Memory B cell (primary cell): ENCODE measurements around the gene TCERG1L.
"Not testable (repeated sequence)": the region's sequence is repeated elsewhere in the genome, so short reads cannot be mapped to it uniquely, and the experiment has no call there.

Experiments
- ATAC-seq: fragments of 150-1000 bp; cut with Tn5 transposase; 2 replicates; pipeline ENCODE4 v1.10.0; 2021; ENCODE audit warnings: low read depth, mild to moderate bottlenecking, moderate library complexity
- DNase-seq, 2 donors: peaks; one replicate each; pipeline ENCODE4 v3.0.0; 2022; ENCODE audit warnings: low spot score in 2 of 2
- H3K27ac Mint-ChIP-seq: one replicate; pipeline ENCODE4 v1.8.0; 2022; ENCODE audit warnings: mild to moderate bottlenecking, moderate library complexity, mixed read lengths
- H3K27me3 Mint-ChIP-seq: one replicate; pipeline ENCODE4 v1.8.0; 2022; ENCODE audit warnings: mixed read lengths
- H3K36me3 Mint-ChIP-seq: one replicate; pipeline ENCODE4 v1.8.0; 2022; ENCODE audit warnings: mild to moderate bottlenecking, mixed read lengths
- H3K4me1 Mint-ChIP-seq: one replicate; pipeline ENCODE4 v1.8.0; 2022; ENCODE audit warnings: mixed read lengths
- H3K4me3 Mint-ChIP-seq: one replicate; pipeline ENCODE4 v1.8.0; 2022; ENCODE audit warnings: mild to moderate bottlenecking, moderate library complexity, mixed read lengths
- H3K9me3 Mint-ChIP-seq: one replicate; pipeline ENCODE4 v1.8.0; 2022; ENCODE audit warnings: mixed read lengths

Gene TCERG1L

GRCh38 chr10:131087464-131088215, 223.9 kb downstream of the TCERG1L start:
- ATAC-seq (no peak), DNase-seq (no peak)
- H3K4me3 Mint-ChIP-seq, result no peak overlapping the region
- no peak overlapping the region for H3K27ac Mint-ChIP-seq
- H3K36me3 Mint-ChIP-seq, result no peaks in the 10 kb centered on the region
- no peaks in the 10 kb centered on the region for H3K27me3 Mint-ChIP-seq
- H3K4me1 Mint-ChIP-seq, result no peaks in the 10 kb centered on the region
- no peaks in the 10 kb centered on the region for H3K9me3 Mint-ChIP-seq

DNA sequence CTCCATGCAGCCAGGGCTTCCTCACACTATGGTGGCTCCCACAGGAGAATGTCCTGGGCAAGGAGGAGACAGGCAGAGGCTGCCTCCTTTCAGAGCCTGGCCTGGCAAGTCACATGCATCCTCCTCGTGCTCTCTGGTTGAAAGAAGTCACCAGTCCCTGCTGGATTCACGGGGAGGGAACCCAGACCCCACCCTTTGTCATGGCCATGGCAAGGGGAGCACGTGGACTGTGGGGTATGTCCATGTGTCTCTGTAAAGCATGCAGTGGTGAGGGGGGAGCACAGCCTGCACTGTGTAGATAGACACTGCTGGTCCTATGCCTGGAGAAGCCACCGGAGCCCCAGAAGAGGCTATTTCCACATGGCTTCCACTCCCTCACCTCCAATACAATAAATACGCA, 225.0 kb downstream of the TCERG1L start:
- DNase-seq (no peak), ATAC-seq (no peak)
- Mint-ChIP-seq H3K27ac (no peak overlapping the region), H3K4me1 (no peaks in the 10 kb centered on the region), H3K36me3 (no peaks in the 10 kb centered on the region), H3K27me3 (no peaks in the 10 kb centered on the region), H3K4me3 (no peak overlapping the region), H3K9me3 (no peaks in the 10 kb centered on the region)

DNA sequence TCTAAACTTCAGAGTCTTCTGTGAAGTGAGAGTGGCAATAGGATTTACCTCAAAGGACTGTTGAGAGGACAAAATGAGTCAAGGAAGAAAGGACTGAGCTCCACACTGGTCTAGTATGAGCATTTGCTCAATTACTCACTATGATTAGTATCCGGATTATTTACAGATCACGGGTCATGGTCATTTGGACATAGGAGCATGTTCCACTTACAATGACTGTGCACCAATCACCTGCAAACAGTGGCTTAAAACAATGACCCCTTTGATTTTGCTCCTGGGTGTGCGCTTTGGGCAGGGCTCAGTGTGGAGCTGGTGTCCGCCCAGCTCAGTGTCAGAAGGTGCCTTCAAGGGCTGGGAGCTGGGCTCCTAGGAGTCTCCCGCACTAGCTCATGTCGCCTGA, 225.4 kb downstream of the TCERG1L start:
- Mint-ChIP-seq H3K4me3 (no peak overlapping the region), H3K36me3 (no peaks in the 10 kb centered on the region), H3K27me3 (no peaks in the 10 kb centered on the region), H3K9me3 (no peaks in the 10 kb centered on the region), H3K27ac (no peak overlapping the region), H3K4me1 (no peaks in the 10 kb centered on the region)
- no peak for DNase-seq
- ATAC-seq, result no peak

DNA sequence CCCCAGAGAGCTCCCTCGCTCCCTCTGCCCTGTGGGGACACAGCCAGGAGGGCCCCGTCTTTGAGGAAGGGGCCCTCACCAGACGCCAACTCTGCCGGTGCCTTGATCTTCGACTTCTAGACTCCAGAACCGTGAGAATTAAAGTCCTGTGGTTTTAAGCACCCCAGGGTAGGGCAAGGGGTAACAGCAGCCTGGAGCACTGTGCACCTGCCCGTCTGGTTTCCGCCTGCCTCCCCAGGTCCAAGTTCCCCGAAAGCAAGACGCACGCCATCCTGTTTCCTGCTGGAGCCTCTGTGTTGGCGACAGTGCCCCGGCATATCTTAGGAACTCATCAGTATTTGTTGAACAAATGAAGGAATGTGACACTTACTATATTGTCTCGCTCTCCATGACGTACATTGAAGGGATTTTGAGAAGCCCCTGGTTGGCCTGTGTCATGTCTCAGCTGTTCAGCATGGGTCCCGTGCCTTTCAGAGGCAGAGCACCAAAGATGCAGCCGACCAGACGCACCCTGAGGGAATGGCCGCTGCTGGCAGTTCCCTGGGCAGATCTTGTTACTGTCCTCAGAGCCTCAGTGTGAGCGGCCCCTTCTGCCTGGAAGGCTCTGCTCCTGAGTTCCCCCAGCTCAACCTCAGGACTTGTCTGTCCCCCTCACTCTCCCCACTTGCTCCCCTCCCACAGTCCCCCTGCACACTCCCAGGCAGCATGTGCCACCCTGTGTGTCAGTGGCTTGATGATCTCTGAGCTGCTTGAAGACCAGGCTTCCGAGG, 226.2 kb downstream of the TCERG1L start:
- Mint-ChIP-seq H3K27ac (no peak overlapping the region), H3K4me3 (no peak overlapping the region), H3K27me3 (no peaks in the 10 kb centered on the region), H3K4me1 (no peaks in the 10 kb centered on the region), H3K36me3 (no peaks in the 10 kb centered on the region), H3K9me3 (no peaks in the 10 kb centered on the region)
- no peak for DNase-seq
- ATAC-seq, result no peak

DNA sequence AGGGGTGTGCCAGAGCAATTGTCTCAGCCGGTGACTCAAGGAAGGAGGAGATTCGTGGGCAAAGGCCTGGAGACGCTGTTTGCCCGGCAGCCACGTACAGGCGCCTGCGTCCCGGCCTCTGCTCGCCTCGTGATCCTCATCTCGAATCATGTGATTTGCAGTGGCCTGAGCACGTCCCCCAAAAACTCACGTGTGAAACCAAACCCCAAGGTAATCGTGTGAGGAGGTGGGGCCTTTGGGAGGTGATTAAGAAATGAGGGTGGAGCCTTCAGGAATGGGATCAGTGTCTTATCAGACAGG, 226.8 kb downstream of the TCERG1L start:
- Mint-ChIP-seq H3K27ac (no peak overlapping the region), H3K36me3 (no peaks in the 10 kb centered on the region), H3K27me3 (no peaks in the 10 kb centered on the region), H3K4me1 (no peaks in the 10 kb centered on the region), H3K9me3 (no peaks in the 10 kb centered on the region), H3K4me3 (no peak overlapping the region)
- ATAC-seq (no peak), DNase-seq (no peak)

DNA sequence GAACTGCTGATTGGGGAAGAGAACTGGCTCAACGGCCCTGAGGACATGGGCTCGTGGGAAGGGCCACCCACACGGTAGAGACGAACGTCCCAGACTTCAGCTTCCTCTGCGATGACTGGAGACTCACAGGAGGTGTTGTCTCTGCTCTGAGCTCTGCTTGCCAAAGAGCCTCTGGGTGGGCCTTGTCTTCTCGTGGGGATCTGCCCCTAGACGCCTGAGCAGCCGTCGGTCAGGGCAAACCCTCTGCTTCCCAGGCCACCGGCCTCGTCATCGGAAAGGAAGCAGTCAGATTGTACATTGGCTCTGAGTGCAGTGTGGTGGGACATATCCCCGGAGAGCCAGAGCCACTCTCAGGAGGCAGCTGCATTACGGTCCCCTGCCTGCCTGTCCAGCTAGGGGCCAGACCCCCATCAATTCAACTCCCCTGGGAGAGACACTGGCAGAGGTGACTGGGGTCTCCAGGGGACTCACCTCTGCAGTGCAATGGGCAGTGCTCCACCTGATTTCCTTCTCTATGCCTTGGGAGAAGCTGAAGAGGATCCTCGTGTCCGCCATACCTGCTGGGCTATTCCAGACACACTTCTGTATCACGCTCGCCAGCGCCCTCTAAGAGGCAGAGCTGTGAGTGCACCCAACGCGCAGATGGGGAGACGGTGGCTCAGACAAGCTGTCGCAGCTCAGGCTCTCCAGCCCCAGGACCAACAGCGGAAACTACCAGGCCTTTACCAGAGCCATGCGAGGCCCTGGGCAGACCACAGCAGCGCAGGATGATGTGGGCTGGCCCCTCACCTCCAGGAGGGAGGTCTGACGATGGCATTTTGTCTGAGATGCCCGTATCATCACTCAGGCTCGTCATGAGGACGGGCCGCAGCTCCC, 227.4 kb downstream of the TCERG1L start:
- no peaks in the 10 kb centered on the region for H3K36me3 Mint-ChIP-seq
- H3K9me3 Mint-ChIP-seq, result no peaks in the 10 kb centered on the region
- ATAC-seq (no peak), DNase-seq (no peak)
- no peak overlapping the region for H3K27ac Mint-ChIP-seq
- H3K4me3 Mint-ChIP-seq, result no peak overlapping the region
- H3K27me3 Mint-ChIP-seq, result no peaks in the 10 kb centered on the region
- H3K4me1 Mint-ChIP-seq, result no peaks in the 10 kb centered on the region

DNA sequence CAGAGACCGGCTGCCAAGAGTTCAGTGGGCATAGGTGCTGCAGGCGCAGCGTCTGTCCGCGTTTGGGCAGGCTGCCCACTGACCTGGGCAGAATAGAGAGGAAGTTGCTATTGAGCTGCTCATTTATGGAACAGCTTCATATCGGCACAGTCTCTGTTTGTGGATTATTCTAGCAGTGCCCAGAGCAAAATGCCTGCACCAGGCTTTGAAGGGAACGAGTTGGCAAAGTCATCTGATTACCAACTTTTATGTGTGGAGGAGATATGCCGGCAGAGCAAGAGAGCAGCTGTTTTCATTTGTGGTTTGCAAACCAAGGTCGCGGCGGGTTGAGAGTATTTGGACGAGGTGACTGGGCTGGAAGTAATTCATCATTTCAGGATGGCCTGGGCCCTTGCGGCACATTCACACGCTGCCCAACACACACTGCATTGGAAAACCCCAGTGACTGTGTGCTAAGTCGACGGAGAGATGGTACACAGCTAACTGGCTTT, 228.5 kb downstream of the TCERG1L start:
- no peaks in the 10 kb centered on the region for H3K27me3 Mint-ChIP-seq
- H3K4me3 Mint-ChIP-seq, result no peak overlapping the region
- H3K27ac Mint-ChIP-seq, result no peak overlapping the region
- no peaks in the 10 kb centered on the region for H3K36me3 Mint-ChIP-seq
- no peaks in the 10 kb centered on the region for H3K9me3 Mint-ChIP-seq
- ATAC-seq (no peak), DNase-seq (no peak)
- no peaks in the 10 kb centered on the region for H3K4me1 Mint-ChIP-seq

GRCh38 chr10:131082201-131082850, 229.2 kb downstream of the TCERG1L start:
- Mint-ChIP-seq H3K27ac (no peak overlapping the region), H3K9me3 (no peaks in the 10 kb centered on the region), H3K27me3 (no peaks in the 10 kb centered on the region), H3K4me1 (no peaks in the 10 kb centered on the region), H3K36me3 (no peaks in the 10 kb centered on the region), H3K4me3 (no peak overlapping the region)
- DNase-seq (no peak), ATAC-seq (no peak)

GRCh38 chr10:131081786-131082185, 229.7 kb downstream of the TCERG1L start:
- no peak overlapping the region for H3K27ac Mint-ChIP-seq
- DNase-seq (no peak), ATAC-seq (no peak)
- no peaks in the 10 kb centered on the region for H3K27me3 Mint-ChIP-seq
- no peak overlapping the region for H3K4me3 Mint-ChIP-seq
- no peaks in the 10 kb centered on the region for H3K9me3 Mint-ChIP-seq
- H3K36me3 Mint-ChIP-seq, result no peaks in the 10 kb centered on the region
- H3K4me1 Mint-ChIP-seq, result no peaks in the 10 kb centered on the region

DNA sequence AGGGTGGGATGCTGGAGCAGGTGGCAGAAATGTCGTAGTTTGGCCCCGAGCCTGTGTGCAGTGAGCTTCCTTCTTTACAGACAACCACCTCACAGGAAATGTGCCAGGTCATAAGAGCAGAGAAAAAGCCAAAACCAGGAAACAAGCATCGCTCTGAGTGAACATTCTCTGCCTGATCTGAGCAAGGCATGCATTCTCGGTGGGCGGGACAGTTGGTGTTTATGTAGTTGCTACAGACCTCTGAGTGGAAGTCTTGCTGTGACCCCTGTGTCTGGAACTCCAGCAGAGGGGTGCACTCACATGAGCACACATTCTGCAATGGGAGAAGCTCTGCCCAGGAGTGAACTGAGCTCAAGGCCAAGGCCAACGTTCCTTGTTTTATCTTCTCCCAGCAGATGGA, 230.1 kb downstream of the TCERG1L start:
- H3K27me3 Mint-ChIP-seq, result no peaks in the 10 kb centered on the region
- no peak overlapping the region for H3K27ac Mint-ChIP-seq
- H3K36me3 Mint-ChIP-seq, result no peaks in the 10 kb centered on the region
- DNase-seq, result no peak
- H3K4me3 Mint-ChIP-seq, result no peak overlapping the region
- H3K4me1 Mint-ChIP-seq, result no peaks in the 10 kb centered on the region
- ATAC-seq, result no peak
- H3K9me3 Mint-ChIP-seq, result no peaks in the 10 kb centered on the region

GRCh38 chr10:131080571-131080970, 230.9 kb downstream of the TCERG1L start:
- no peaks in the 10 kb centered on the region for H3K27me3 Mint-ChIP-seq
- H3K36me3 Mint-ChIP-seq, result no peaks in the 10 kb centered on the region
- ATAC-seq, result no peak

DNA sequence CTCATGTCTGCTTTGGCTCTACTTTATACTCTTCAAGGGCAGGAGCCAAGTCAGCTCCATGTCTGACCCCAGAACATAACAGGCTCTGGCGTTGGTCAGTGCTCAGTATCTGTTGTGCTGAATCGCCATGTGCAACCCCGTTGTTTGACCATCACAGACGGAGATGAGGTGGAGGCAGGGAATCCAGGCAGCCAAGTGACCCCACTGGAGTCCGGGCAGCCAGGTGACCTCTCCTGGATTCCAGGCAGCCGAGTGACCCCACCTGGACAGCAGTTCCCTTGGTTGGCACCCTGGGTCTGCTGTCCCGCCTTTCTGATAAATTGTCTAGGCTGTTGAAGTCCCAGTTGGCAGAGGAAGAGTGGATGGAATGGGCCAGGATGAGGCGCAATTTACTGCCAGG, 232.2 kb downstream of the TCERG1L start:
- Mint-ChIP-seq H3K27ac (no peak overlapping the region), H3K27me3 (no peaks in the 10 kb centered on the region), H3K4me1 (no peaks in the 10 kb centered on the region), H3K36me3 (no peaks in the 10 kb centered on the region), H3K9me3 (no peaks in the 10 kb centered on the region), H3K4me3 (no peak overlapping the region)
- DNase-seq (no peak), ATAC-seq (no peak)

More at GRCh38 chr10:131080571-131080970, 230.9 kb downstream of the TCERG1L start:
- DNase-seq, result no peak
- no peak overlapping the region for H3K4me3 Mint-ChIP-seq
- H3K27ac Mint-ChIP-seq, result no peak overlapping the region
- H3K4me1 Mint-ChIP-seq, result no peaks in the 10 kb centered on the region
- no peaks in the 10 kb centered on the region for H3K9me3 Mint-ChIP-seq

DNA sequence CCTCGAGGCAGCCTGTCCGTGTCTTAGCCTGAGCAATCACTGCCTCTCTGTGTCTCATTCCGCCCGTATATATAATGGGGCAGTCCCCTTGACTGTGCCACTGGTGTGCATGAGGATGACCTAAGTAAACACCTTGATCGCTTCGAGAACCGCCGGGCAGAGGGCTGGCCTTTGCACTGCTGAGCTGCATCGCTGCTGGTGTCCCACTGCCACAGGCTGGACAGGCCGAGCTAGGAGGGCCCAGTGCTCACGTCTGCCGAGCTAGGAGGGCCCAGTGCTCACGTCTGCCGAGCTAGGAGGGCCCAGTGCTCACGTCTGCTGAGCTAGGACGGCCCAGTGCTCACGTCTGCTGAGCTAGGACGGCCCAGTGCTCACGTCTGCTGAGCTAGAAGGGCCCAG, 232.6 kb downstream of the TCERG1L start:
- not testable (repeated sequence) for H3K27me3 Mint-ChIP-seq, H3K4me3 Mint-ChIP-seq, H3K4me1 Mint-ChIP-seq, H3K9me3 Mint-ChIP-seq, H3K36me3 Mint-ChIP-seq, H3K27ac Mint-ChIP-seq, ATAC-seq, DNase-seq
